ENCODE data around the gene RBM38.

Gene RBM38

GRCh38 chr20:57375652-57376230, 15.5 kb upstream of the RBM38 start:
- peaks cover 85% of the 10 kb centered on the region for H3K36me3 ChIP-seq (ENCODE audit: control insufficient read depth, insufficient read depth, low read length, severe bottlenecking)
- peaks cover 15% of the 10 kb centered on the region for H3K4me1 ChIP-seq (ENCODE audit: control insufficient read depth, insufficient read depth, low read length)
- no peak overlapping the region for H3K4me3 ChIP-seq (ENCODE audit: low read length)
- no peak for DNase-seq (ENCODE audit: low read depth)
- H3K27me3 ChIP-seq (replicated peaks; ENCODE audit: control insufficient read depth, insufficient read depth, low read length): no peaks in the 10 kb centered on the region
- no peaks in the 10 kb centered on the region for H3K9me3 ChIP-seq (ENCODE audit: control insufficient read depth, low read length)
- no peak overlapping the region for H3K9ac ChIP-seq (ENCODE audit: low read length)

- no peaks in the 10 kb centered on the region for H3K27me3 ChIP-seq (replicated peaks; ENCODE audit: control insufficient read depth, insufficient read depth, low read length)
- no peaks in the 10 kb centered on the region for H3K9me3 ChIP-seq (ENCODE audit: control insufficient read depth, low read length)
- no peak overlapping the region for H3K9ac ChIP-seq (ENCODE audit: low read length)
- H3K4me3 ChIP-seq (ENCODE audit: low read length): no peak overlapping the region
- DNase-seq (ENCODE audit: low read depth): no peak
- H3K36me3 ChIP-seq (ENCODE audit: control insufficient read depth, insufficient read depth, low read length, severe bottlenecking): peaks cover 72% of the 10 kb centered on the region
- H3K4me1 ChIP-seq (ENCODE audit: control insufficient read depth, insufficient read depth, low read length): peaks cover 15% of the 10 kb centered on the region
Measured at GRCh38 chr20:57377350-57377749, 13.8 kb upstream of the RBM38 start.

GRCh38 chr20:57378107-57378506, 13.1 kb upstream of the RBM38 start:
- DNase-seq (ENCODE audit: low read depth): no peak
- peaks cover 65% of the 10 kb centered on the region for H3K36me3 ChIP-seq (ENCODE audit: control insufficient read depth, insufficient read depth, low read length, severe bottlenecking)
- H3K4me3 ChIP-seq (ENCODE audit: low read length): no peak overlapping the region
- H3K27me3 ChIP-seq (replicated peaks; ENCODE audit: control insufficient read depth, insufficient read depth, low read length): no peaks in the 10 kb centered on the region
- H3K9me3 ChIP-seq (ENCODE audit: control insufficient read depth, low read length): no peaks in the 10 kb centered on the region
- peaks cover 15% of the 10 kb centered on the region for H3K4me1 ChIP-seq (ENCODE audit: control insufficient read depth, insufficient read depth, low read length)
- no peak overlapping the region for H3K9ac ChIP-seq (ENCODE audit: low read length)

DNA sequence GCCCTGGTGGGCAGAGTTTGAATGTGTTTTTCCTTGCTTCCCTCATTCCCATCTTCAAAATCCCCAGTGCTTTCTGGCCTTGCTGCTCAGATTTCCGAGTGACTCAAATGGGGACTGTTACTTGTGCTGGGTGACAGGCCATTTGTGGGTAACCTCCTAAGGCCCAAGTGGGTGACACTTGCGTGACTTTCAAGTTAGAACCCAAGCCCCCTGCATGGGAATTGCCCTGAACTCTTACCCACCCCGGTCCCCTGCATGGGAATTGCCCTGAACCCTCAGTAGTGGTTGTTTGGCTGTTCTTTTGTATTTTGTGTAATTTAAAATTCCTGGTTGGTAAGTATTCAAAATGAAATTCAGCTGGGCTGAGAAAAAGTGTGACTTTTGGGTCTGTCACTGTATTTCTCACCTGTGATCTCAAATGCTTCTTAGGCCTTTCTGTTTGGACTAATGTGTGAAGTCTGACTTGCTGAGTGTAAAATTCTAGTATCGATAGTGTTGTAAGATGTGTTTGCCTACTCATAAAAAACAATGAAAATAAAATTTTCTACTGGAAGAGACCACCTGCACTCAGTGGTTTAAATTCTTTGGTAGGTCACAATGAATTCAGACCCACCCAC, 12.4 kb upstream of the RBM38 start:
- Histone ChIP-seq H3K36me3 (ENCODE audit: control insufficient read depth, insufficient read depth, low read length, severe bottlenecking) (peaks cover 59% of the 10 kb centered on the region), H3K27me3 (replicated peaks; ENCODE audit: control insufficient read depth, insufficient read depth, low read length) (no peaks in the 10 kb centered on the region), H3K4me3 (ENCODE audit: low read length) (no peak overlapping the region), H3K9me3 (ENCODE audit: control insufficient read depth, low read length) (no peaks in the 10 kb centered on the region), H3K9ac (ENCODE audit: low read length) (no peak overlapping the region), H3K4me1 (ENCODE audit: control insufficient read depth, insufficient read depth, low read length) (peaks cover 15% of the 10 kb centered on the region)
- DNase-seq (ENCODE audit: low read depth): no peak

- H3K4me3 ChIP-seq (ENCODE audit: low read length): no peak overlapping the region
- no peaks in the 10 kb centered on the region for H3K27me3 ChIP-seq (replicated peaks; ENCODE audit: control insufficient read depth, insufficient read depth, low read length)
- H3K4me1 ChIP-seq (ENCODE audit: control insufficient read depth, insufficient read depth, low read length): peaks cover 15% of the 10 kb centered on the region
- peaks cover 58% of the 10 kb centered on the region for H3K36me3 ChIP-seq (ENCODE audit: control insufficient read depth, insufficient read depth, low read length, severe bottlenecking)
- no peaks in the 10 kb centered on the region for H3K9me3 ChIP-seq (ENCODE audit: control insufficient read depth, low read length)
- H3K9ac ChIP-seq (ENCODE audit: low read length): no peak overlapping the region
- DNase-seq (ENCODE audit: low read depth): no peak
Measured at GRCh38 chr20:57379263-57379647, 11.9 kb upstream of the RBM38 start.

- Histone ChIP-seq H3K4me3 (ENCODE audit: low read length) (no peak overlapping the region), H3K4me1 (ENCODE audit: control insufficient read depth, insufficient read depth, low read length) (peaks cover 6% of the 10 kb centered on the region), H3K9ac (ENCODE audit: low read length) (no peak overlapping the region), H3K27me3 (replicated peaks; ENCODE audit: control insufficient read depth, insufficient read depth, low read length) (no peaks in the 10 kb centered on the region), H3K9me3 (ENCODE audit: control insufficient read depth, low read length) (no peaks in the 10 kb centered on the region), H3K36me3 (ENCODE audit: control insufficient read depth, insufficient read depth, low read length, severe bottlenecking) (peaks cover 51% of the 10 kb centered on the region)
- DNase-seq (ENCODE audit: low read depth): no peak
Measured at GRCh38 chr20:57380081-57380750, 11.0 kb upstream of the RBM38 start.

DNA sequence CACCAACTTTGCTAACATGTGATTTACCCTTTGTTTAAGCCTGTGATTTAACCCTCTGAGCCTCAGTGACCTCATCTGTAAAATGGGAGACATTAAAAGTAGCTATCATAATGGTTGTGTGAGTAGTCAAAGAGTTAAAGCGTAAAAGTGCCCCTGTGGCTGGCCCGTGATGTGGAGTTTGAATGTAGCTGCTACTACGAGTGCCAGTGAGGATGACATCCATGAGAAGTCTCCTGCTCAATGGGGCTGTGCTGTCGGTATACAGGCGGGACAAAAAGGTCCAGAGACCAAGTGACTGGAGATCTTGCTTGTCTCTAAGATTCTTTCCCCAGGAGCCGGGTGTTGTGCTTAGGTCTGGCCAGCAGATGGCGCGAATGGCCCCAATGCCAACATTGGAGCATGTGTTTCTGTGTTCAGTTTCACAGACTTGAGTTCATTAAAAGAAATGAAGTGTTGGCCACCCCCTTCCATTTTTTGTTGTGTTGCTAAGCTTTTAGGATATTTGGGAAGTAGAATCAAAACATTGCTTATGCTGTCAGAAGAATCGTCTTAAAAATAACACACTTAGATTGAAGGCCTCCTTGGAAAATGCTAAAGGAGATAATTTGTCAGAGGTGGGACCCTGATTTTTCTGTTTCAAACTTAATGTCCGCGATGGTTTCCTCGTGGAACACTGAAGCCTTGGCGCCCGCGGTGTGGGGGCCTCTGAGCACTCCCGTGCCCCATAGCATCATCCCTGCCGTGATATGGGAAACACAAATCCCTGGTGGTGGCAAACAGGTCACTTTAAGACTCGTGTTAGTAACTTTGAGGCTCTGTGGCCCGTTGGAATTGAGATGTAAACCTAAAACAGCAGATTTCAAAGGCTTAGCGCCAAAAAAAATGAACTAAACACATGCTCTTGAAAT, 9.3 kb upstream of the RBM38 start:
- H3K27me3 ChIP-seq (replicated peaks; ENCODE audit: control insufficient read depth, insufficient read depth, low read length): no peaks in the 10 kb centered on the region
- no peaks in the 10 kb centered on the region for H3K4me1 ChIP-seq (ENCODE audit: control insufficient read depth, insufficient read depth, low read length)
- H3K36me3 ChIP-seq (ENCODE audit: control insufficient read depth, insufficient read depth, low read length, severe bottlenecking): peaks cover 35% of the 10 kb centered on the region
- H3K9me3 ChIP-seq (ENCODE audit: control insufficient read depth, low read length): no peaks in the 10 kb centered on the region
- DNase-seq (ENCODE audit: low read depth): peak; percentile 88
- no peak overlapping the region for H3K4me3 ChIP-seq (ENCODE audit: low read length)
- no peak overlapping the region for H3K9ac ChIP-seq (ENCODE audit: low read length)

GRCh38 chr20:57382516-57382915, 8.7 kb upstream of the RBM38 start:
- no peak overlapping the region for H3K4me3 ChIP-seq (ENCODE audit: low read length)
- DNase-seq (ENCODE audit: low read depth): no peak
- no peaks in the 10 kb centered on the region for H3K27me3 ChIP-seq (replicated peaks; ENCODE audit: control insufficient read depth, insufficient read depth, low read length)
- peaks cover 3% of the 10 kb centered on the region for H3K4me1 ChIP-seq (ENCODE audit: control insufficient read depth, insufficient read depth, low read length)
- no peak overlapping the region for H3K9ac ChIP-seq (ENCODE audit: low read length)
- peaks cover 28% of the 10 kb centered on the region for H3K36me3 ChIP-seq (ENCODE audit: control insufficient read depth, insufficient read depth, low read length, severe bottlenecking)
- H3K9me3 ChIP-seq (ENCODE audit: control insufficient read depth, low read length): no peaks in the 10 kb centered on the region

DNA sequence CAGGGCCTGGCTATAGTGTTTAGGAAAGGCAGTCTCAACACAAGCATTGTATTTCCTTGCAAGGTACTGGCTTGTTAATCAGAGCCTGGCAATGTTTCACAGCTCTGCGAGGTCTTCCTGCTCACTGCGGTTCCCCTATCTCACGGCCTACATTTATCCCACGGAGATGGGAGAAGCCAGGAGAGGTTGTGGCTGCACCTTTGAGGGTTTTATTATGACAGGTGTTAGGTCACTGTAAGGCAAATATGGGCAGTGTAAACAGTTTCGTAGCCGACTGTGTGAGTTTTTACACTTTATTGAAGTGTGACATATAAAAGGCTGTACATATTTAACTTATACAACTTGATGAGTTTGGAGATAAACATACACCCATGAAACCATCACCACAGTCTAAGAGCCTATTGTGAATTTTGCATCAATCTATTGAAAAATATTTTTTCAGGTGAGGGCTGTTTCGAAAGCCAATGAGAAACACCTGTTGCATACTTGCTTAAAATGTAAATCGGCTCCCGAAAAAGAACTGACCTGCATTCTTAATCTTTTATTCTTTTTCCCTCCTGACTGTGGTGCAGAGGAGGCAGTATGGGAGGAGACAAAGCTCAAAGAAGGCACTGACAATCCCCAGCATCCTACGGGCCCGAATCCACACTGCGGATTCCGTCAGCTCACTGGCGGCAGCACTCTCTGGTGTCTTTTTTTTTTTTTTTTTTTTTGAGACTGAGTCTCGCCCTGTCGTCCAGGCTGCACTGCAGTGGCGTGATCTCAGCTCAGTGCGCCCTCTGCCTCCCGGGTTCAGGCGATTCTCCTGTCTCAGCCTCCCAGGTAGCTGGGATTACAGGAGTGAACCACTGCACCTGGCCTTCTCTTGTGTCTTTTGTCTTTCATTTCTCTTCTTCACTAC, 7.5 kb upstream of the RBM38 start:
- Histone ChIP-seq H3K4me3 (ENCODE audit: low read length) (no peak overlapping the region), H3K9me3 (ENCODE audit: control insufficient read depth, low read length) (no peaks in the 10 kb centered on the region), H3K36me3 (ENCODE audit: control insufficient read depth, insufficient read depth, low read length, severe bottlenecking) (peaks cover 16% of the 10 kb centered on the region), H3K4me1 (ENCODE audit: control insufficient read depth, insufficient read depth, low read length) (peaks cover 15% of the 10 kb centered on the region), H3K9ac (ENCODE audit: low read length) (no peak overlapping the region), H3K27me3 (replicated peaks; ENCODE audit: control insufficient read depth, insufficient read depth, low read length) (no peaks in the 10 kb centered on the region)
- no peak for DNase-seq (ENCODE audit: low read depth)

DNA sequence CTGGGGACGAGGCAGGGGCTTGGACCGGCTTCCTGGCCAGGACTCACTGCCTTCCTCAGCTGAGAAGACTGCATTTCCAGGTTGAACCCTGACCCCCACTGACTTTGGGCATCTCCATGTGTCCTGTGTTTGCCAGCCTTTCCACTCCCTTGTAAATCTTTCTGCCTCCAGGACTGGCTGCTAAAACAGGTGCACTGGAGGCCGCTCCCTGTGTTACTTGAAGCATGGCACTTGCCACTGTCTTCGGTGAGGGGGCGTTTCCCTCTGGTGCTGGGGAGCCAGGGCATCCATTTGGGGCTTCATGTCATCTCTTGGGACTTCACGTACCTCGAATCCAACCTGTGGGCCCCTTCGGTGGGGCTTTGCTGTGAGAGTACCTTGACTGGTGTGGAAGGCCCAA, 6.7 kb upstream of the RBM38 start:
- Histone ChIP-seq H3K9me3 (ENCODE audit: control insufficient read depth, low read length) (no peaks in the 10 kb centered on the region), H3K4me3 (ENCODE audit: low read length) (no peak overlapping the region), H3K9ac (ENCODE audit: low read length) (no peak overlapping the region), H3K27me3 (replicated peaks; ENCODE audit: control insufficient read depth, insufficient read depth, low read length) (no peaks in the 10 kb centered on the region), H3K4me1 (ENCODE audit: control insufficient read depth, insufficient read depth, low read length) (peaks cover 17% of the 10 kb centered on the region), H3K36me3 (ENCODE audit: control insufficient read depth, insufficient read depth, low read length, severe bottlenecking) (peaks cover 11% of the 10 kb centered on the region)
- no peak for DNase-seq (ENCODE audit: low read depth)

All from adipocyte (in vitro differentiated cells).